ENCODE data around the gene HTR4.

GRCh38 chr5:148467958-148468357 is 186.4 kb downstream of the HTR4 start:
- TF ChIP-seq CTCF (IDR thresholded peaks at IDR 0.05) (no peak), POLR2A (IDR thresholded peaks at IDR 0.05) (no peak), EP300 (IDR thresholded peaks at IDR 0.05) (no peak)

Measured in sigmoid colon (tissue), 4 donors.